ENCODE measurements around the gene EEF1AKMT1.

GRCh38 chr13:20740021-20740420, 33.7 kb downstream of the EEF1AKMT1 start:
- TF ChIP-seq NRF1 (conservative IDR thresholded peaks at IDR 0.05; ENCODE audit: low read depth, low read length) (no peak), TARDBP (IDR thresholded peaks at IDR 0.05; ENCODE audit: borderline replicate concordance) (no peak), RAD51 (IDR thresholded peaks at IDR 0.05) (no peak), PKNOX1 (IDR thresholded peaks at IDR 0.05) (no peak), DPF2 (IDR thresholded peaks at IDR 0.05) (no peak)

Data from GM12878 (cell line).